GM12878 (cell line): ENCODE measurements around the gene FIGNL2. TPM values are rescaled to one million over a fixed set of nuclear protein-coding genes. Genes with fewer than 3 reads are reported as not detected.

Experiments
- ATAC-seq: fragments of 200-7000 bp; cut with Tn5 transposase; 3 replicates; pipeline ENCODE4 v1.9.1; 2020; ENCODE audit warnings: mild to moderate bottlenecking, moderate library complexity
- BruUV-seq: library from RNA; stranded (reverse); fragments of 400-500 nt; replicated peaks from 2 replicates; lab custom pipeline; 2021; lab: Mats Ljungman, UMichigan
- CTCF ChIA-PET: fragments of 300-600 bp; sonication (Branson Sonifier 250); formaldehyde crosslinking; extraction: SDS; loops from one replicate; lab custom pipeline; 2021; ENCODE audit warnings: inconsistent platforms; lab: Yijun Ruan, JAX
- POLR2A ChIA-PET: fragments of 350-600 bp; formaldehyde crosslinking; extraction: SDS; loops from one replicate; lab custom pipeline; 2021; ENCODE audit warnings: inconsistent platforms; lab: Charles Lee
- RAD21 ChIA-PET: fragments of 300-600 bp; sonication (Branson Sonifier 250); formaldehyde crosslinking; loops from one replicate; lab custom pipeline; 2023; ENCODE audit warnings: antibody characterized with exemption; ENCODE audit not compliant: unreplicated experiment; lab: Charles Lee
- SMC1A ChIA-PET: fragments of 300-600 bp; sonication (Branson Sonifier 250); formaldehyde crosslinking; loops from one replicate; lab custom pipeline; 2023; ENCODE audit not compliant: unreplicated experiment, uncharacterized antibody; lab: Charles Lee
- DNase-seq: peaks from one replicate; pipeline ENCODE4 v3.0.0-alpha.2; 2011; ENCODE audit warnings: low read depth, low spot score
- FAIRE-seq: peaks from 3 replicates; lab custom pipeline; 2011; peaks lifted over from hg19 to GRCh38; lab: Jason Lieb, UNC
- H2AFZ ChIP-seq: 2 replicates; pipeline ENCODE4 v1.6.0; 2011; ENCODE audit warnings: low read depth, low read length, control low read depth; ENCODE audit not compliant: control insufficient read depth
- H3K27ac ChIP-seq: 2 replicates; pipeline ENCODE4 v1.5.1; 2011; ENCODE audit warnings: control low read depth; ENCODE audit not compliant: control insufficient read depth, insufficient read depth
- H3K27me3 ChIP-seq, 2 experiments: replicated peaks in 1 of 2; 2 replicates each; pipeline versions ENCODE4 v1.6.0 to v1.6.1; 2011; ENCODE audit warnings: low read length in 1 of 2; ENCODE audit not compliant: control insufficient read depth in 2 of 2, insufficient read depth in 2 of 2
- H3K36me3 ChIP-seq, 2 experiments: 2 replicates each; pipeline ENCODE4 v1.5.1; 2011; ENCODE audit warnings: low read length in 1 of 2; ENCODE audit not compliant: control insufficient read depth in 2 of 2, insufficient read depth in 2 of 2
- H3K4me1 ChIP-seq: 2 replicates; pipeline ENCODE4 v1.6.1; 2011; ENCODE audit warnings: mild to moderate bottlenecking, low read length, moderate library complexity, mixed read lengths; ENCODE audit not compliant: control insufficient read depth, insufficient read depth
- H3K4me2 ChIP-seq: 2 replicates; pipeline ENCODE4 v1.6.0; 2011; ENCODE audit warnings: control low read depth; ENCODE audit not compliant: control insufficient read depth, insufficient read depth
- H3K4me3 ChIP-seq: fragments of 200-600 bp; sonication (generic); 2 replicates; pipeline ENCODE4 v1.5.1; 2016
- H3K79me2 ChIP-seq: 2 replicates; pipeline ENCODE4 v1.6.0; 2011; ENCODE audit warnings: low read length; ENCODE audit not compliant: control insufficient read depth, insufficient read depth
- H3K9ac ChIP-seq: 2 replicates; pipeline ENCODE4 v1.8.0; 2011; ENCODE audit warnings: low read length, control low read depth, mixed read lengths; ENCODE audit not compliant: control insufficient read depth, insufficient read depth
- H3K9me3 ChIP-seq: replicated peaks from 3 replicates; pipeline ENCODE4 v1.5.1; 2011; ENCODE audit warnings: mild to moderate bottlenecking, low read length; ENCODE audit not compliant: control insufficient read depth, insufficient read depth
- H4K20me1 ChIP-seq: 2 replicates; pipeline ENCODE4 v1.6.0; 2011; ENCODE audit not compliant: control insufficient read depth, insufficient read depth
- BACH1 ChIP-seq: fragments of 450-650 bp; IDR thresholded peaks from 2 replicates; pipeline ENCODE4 v1.6.1; 2017; ENCODE audit warnings: mild to moderate bottlenecking, borderline replicate concordance
- BMI1 ChIP-seq: fragments of 450-650 bp; IDR thresholded peaks from 2 replicates; pipeline ENCODE4 v1.6.1; 2016; ENCODE audit warnings: mild to moderate bottlenecking, moderate library complexity, borderline replicate concordance
- GABPA ChIP-seq: IDR thresholded peaks from 2 replicates; pipeline ENCODE4 v1.6.1; 2014; ENCODE audit warnings: antibody characterized with exemption, low read depth, mild to moderate bottlenecking, inconsistent platforms
- HDAC6 ChIP-seq: fragments of 200-600 bp; sonication (generic); IDR thresholded peaks from one replicate; pipeline ENCODE4 v1.8.0; 2017; ENCODE audit warnings: antibody characterized with exemption; ENCODE audit not compliant: unreplicated experiment
- RUNX3 ChIP-seq: IDR thresholded peaks from 2 replicates; pipeline ENCODE4 v1.6.1; 2012; ENCODE audit warnings: low read length, inconsistent platforms
- STAT1 ChIP-seq: fragments of 450-650 bp; conservative IDR thresholded peaks from 2 replicates; pipeline ENCODE4 v1.6.1; 2014; ENCODE audit warnings: antibody characterized with exemption, mild to moderate bottlenecking
- WGBS: methylation state at CpG from one replicate; pipeline ENCODE4 v1.1.6; 2016; ENCODE audit warnings: low lambda C conversion rate; ENCODE audit not compliant: insufficient replicate concordance, insufficient coverage; ENCODE audit errors: missing lambda C conversion rate; 5-methylcytosine and 5-hydroxymethylcytosine counted together
- in situ Hi-C: fragments of 300-500 bp; cut with MboI; formaldehyde crosslinking; loops from 9 replicates; pipeline ENCODE4 v1.14.3; 2018; ENCODE audit warnings: mixed read lengths
- intact Hi-C: fragments of 100-400 bp; cut with micrococcal nuclease; formaldehyde crosslinking; loops from one replicate; pipeline ENCODE4 v1.14.2; 2022; ENCODE audit not compliant: unreplicated experiment
- polyA plus RNA-seq, 11 experiments: library from polyadenylated mRNA; depleted of rRNA in 4 of 11; unstranded in 6 of 11; stranded (reverse) in 5 of 11; fragments of >200 nt; fragmentation: Nextera tagmentation in 4 of 11; fragmentation: Illumina TruSeq in 1 of 11; extraction: Ambion mirVana in 4 of 11; extraction: Trizol in 1 of 11; gene quantifications; 1 replicate in 1 of 11; 2 replicates in 10 of 11; pipeline versions ENCODE4 v1.2.1 to v1.2.3, GENCODE V29; 2011 to 2016; ENCODE audit warnings: inconsistent platforms in 2 of 11, missing spikeins in 2 of 11, low read depth in 1 of 11
- total RNA-seq, 4 experiments: library from RNA; depleted of rRNA in 3 of 4; stranded (reverse); fragments of >200 nt in 3 of 4; fragmentation: Illumina TruSeq in 1 of 4; extraction: Trizol in 1 of 4; gene quantifications; 2 replicates each; pipeline versions ENCODE4 v1.2.1 to v1.2.3, GENCODE V29; 2013 to 2021
- TF ChIP-seq, protein P1 (sequence below): fragments of 450-650 bp; formaldehyde crosslinking; IDR thresholded peaks from 2 replicates; pipeline ENCODE4 v1.5.0; 2022; ENCODE audit warnings: mild to moderate bottlenecking, missing genetic modification characterization
- TF ChIP-seq, protein P2 (sequence below): IDR thresholded peaks from 2 replicates; pipeline ENCODE4 v1.6.1; 2011; ENCODE audit warnings: borderline replicate concordance, low read depth, mild to moderate bottlenecking, moderate library complexity, low read length; ENCODE audit not compliant: insufficient read depth, poor library complexity, severe bottlenecking
- TF ChIP-seq, protein P3 (sequence below): IDR thresholded peaks from 2 replicates; pipeline ENCODE4 v1.6.1; 2012; ENCODE audit warnings: low read depth, low read length, improper control_type of control experiment

FIGNL2 gene
- total and polyA plus RNA-seq, 10 of the 15 experiments (the other 5 are each of a cell fraction or from before 2014, with no cell fraction given), result not detected

DNA sequence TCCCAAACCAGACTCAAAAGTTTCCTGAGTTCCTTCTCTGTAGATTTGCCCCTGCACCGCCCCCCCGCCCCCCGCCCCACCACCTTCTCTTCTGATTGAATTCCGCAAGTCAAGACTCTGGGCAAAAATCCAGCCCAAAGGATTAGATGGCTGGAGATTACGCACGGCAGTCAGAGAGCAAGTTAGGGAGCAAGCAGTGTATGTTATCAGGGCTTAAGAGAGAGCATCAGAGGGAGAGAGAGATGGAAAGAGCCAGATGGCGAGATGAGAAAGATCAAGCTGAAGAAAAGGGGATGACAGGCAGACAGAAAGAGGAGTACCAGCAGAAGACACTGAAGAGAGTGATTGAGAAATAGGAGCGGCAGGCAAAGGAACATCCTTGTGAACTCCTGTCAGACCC, 25.5 kb upstream of the FIGNL2 start (continued):
- no peak for TF ChIP-seq STAT1
- no peak for TF ChIP-seq BMI1

DNA sequence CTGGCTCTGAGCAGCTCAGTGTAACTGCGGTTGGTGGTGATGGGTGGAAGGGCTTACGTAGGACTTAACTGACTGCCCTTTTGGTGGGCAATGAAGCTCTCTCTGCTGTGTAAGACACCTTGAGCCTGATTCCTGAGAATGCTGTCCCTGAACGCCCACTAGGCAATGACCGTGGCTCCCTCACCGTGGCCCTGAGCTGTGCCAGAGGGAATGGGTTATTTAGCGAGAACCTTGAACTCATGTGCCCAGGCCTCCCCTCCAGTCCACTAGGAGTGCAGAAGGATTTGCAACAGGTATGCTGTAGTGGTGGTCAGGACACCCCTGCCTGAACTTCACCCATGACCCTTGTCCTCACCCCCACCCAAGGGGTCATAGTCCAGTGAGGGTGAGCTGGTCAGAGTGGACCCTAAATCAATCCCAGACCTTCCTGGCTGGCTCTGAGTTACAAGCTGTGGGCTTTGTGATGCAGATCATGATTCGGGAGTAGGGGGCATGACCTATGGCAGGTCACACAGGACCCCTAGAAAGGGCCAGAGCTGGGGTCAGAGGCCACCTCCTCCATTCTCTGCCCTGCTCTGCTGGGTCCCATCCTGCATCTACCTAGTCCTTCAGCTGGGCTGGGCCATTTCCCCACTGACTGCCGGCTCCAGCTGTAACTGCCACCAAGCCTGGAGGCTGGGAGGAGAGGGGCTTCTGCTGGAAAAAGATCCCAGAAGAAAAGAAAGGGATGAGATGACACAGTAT, 24.9 kb upstream of the FIGNL2 start:
- H4K20me1 ChIP-seq, result no peaks in the 10 kb centered on the region
- no peak for DNase-seq
- H3K27ac ChIP-seq, result no peak overlapping the region
- RAD21 ChIA-PET, result no interaction called here
- no peaks in the 10 kb centered on the region for H3K36me3 ChIP-seq
- TF ChIP-seq BACH1, result no peak
- TF ChIP-seq GABPA, result no peak
- TF ChIP-seq, protein P1, sequence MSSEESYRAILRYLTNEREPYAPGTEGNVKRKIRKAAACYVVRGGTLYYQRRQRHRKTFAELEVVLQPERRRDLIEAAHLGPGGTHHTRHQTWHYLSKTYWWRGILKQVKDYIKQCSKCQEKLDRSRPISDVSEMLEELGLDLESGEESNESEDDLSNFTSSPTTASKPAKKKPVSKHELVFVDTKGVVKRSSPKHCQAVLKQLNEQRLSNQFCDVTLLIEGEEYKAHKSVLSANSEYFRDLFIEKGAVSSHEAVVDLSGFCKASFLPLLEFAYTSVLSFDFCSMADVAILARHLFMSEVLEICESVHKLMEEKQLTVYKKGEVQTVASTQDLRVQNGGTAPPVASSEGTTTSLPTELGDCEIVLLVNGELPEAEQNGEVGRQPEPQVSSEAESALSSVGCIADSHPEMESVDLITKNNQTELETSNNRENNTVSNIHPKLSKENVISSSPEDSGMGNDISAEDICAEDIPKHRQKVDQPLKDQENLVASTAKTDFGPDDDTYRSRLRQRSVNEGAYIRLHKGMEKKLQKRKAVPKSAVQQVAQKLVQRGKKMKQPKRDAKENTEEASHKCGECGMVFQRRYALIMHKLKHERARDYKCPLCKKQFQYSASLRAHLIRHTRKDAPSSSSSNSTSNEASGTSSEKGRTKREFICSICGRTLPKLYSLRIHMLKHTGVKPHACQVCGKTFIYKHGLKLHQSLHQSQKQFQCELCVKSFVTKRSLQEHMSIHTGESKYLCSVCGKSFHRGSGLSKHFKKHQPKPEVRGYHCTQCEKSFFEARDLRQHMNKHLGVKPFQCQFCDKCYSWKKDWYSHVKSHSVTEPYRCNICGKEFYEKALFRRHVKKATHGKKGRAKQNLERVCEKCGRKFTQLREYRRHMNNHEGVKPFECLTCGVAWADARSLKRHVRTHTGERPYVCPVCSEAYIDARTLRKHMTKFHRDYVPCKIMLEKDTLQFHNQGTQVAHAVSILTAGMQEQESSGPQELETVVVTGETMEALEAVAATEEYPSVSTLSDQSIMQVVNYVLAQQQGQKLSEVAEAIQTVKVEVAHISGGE (CRISPR knock-in tag), result no peak
- TF ChIP-seq RUNX3, result no peak
- no peak for TF ChIP-seq HDAC6
- TF ChIP-seq, protein P2, sequence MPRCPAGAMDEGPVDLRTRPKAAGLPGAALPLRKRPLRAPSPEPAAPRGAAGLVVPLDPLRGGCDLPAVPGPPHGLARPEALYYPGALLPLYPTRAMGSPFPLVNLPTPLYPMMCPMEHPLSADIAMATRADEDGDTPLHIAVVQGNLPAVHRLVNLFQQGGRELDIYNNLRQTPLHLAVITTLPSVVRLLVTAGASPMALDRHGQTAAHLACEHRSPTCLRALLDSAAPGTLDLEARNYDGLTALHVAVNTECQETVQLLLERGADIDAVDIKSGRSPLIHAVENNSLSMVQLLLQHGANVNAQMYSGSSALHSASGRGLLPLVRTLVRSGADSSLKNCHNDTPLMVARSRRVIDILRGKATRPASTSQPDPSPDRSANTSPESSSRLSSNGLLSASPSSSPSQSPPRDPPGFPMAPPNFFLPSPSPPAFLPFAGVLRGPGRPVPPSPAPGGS, result no peak
- TF ChIP-seq, protein P3, sequence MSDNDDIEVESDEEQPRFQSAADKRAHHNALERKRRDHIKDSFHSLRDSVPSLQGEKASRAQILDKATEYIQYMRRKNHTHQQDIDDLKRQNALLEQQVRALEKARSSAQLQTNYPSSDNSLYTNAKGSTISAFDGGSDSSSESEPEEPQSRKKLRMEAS, result no peak
- TF ChIP-seq, all 136 proteins: peak for 0
- SMC1A ChIA-PET, result no interaction called here
- FAIRE-seq (no peak), ATAC-seq (no peak)
- WGBS, result 40% methylated on average over 8 of the region's 8 CpGs
- Histone ChIP-seq H3K9me3 (no peaks in the 10 kb centered on the region), H2AFZ (no peak overlapping the region), H3K9ac (no peak overlapping the region), H3K4me1 (no peaks in the 10 kb centered on the region), H3K27me3 (peaks cover 3 to 6% of the 10 kb centered on the region in 2 experiments), H3K79me2 (no peaks in the 10 kb centered on the region), H3K4me2 (no peak overlapping the region), H3K4me3 (no peak overlapping the region)
- intact Hi-C loops, result loop anchor here (10.0 kb wide), 1 partner anchor 339 kb away; no protein-coding TSS in a partner anchor
- CTCF ChIA-PET, result interaction anchor here (0.6 to 1.9 kb wide), 3 partner anchors 48 to 452 kb away, joined by 3 to 5 read pairs (median 3); no protein-coding TSS in a partner anchor
- in situ Hi-C loops, result loop anchor here (10.0 kb wide), 1 partner anchor 449 kb away; the partner anchor contains the start of gene SLC4A8
- no TSS peak for BruUV-seq
- POLR2A ChIA-PET, result no interaction called here
